GM21723 (cell line): ENCODE measurements around the gene INSYN1.

Experiments used
- ATAC-seq: cut with Tn5 transposase; IDR thresholded peaks from one replicate; pipeline ENCODE4 v1.9.1; 2021; ENCODE audit warnings: mild to moderate bottlenecking, moderate library complexity; ENCODE audit not compliant: unreplicated experiment

INSYN1 gene

DNA sequence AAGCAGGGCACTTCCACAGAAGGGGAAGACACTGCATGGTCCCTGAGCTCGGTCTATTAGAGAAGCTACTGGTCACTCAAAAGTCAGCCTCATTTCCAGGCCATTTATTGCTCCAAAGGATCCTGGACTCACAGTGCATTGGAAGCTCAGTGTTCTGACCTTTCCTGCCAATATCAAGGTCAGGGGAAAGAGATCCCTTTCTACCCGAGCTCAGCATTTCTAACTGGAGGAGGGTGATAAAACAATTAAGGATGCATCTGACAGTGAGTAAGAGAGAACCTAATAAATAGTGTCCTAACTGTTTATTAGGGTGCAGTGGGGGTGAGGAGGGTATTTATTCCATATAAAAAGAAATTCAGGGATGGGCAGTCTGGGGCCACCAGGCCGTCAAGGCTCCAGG, 26.8 kb upstream of the INSYN1 start:
- ATAC-seq = no peak

DNA sequence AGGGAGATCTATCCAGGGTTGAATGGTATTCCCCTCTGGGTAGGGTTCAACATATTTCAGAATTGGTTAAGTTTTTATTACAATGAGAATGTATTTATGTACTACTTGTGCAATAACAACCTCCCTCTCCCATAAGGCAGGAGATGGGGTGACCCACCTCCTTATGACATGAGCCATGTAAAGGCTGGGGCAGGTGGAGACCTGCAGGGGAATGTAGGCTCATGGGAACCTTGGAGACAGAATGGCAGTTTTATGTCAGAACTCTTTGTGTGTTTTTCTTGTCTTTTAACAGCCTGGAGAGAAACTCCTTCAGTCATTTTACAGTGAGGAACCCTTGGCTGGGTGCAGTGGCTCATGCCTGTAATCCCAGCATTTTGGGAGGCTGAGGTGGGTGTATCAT, 24.6 kb upstream of the INSYN1 start:
- ATAC-seq = no peak

DNA sequence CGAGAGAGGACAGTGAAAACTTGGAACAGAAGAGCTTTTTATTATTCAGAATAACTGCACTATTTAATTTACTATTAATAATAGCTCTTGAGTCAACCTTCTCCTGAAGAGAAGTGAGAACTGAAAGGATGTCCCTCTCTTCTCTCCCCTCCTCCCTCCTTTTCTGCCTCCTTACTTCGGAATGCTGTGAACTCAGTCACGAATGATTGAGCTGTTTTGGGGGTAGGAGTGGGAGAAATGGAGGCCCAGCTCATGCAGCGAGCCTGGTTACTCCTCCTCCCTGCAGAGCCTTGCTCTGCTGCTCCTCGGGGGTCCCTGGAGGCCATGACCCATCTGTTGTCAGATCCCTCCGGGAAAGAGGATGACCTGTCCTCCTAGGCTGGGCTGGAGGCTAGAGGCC, 20.3 kb upstream of the INSYN1 start:
- no peak for ATAC-seq

DNA sequence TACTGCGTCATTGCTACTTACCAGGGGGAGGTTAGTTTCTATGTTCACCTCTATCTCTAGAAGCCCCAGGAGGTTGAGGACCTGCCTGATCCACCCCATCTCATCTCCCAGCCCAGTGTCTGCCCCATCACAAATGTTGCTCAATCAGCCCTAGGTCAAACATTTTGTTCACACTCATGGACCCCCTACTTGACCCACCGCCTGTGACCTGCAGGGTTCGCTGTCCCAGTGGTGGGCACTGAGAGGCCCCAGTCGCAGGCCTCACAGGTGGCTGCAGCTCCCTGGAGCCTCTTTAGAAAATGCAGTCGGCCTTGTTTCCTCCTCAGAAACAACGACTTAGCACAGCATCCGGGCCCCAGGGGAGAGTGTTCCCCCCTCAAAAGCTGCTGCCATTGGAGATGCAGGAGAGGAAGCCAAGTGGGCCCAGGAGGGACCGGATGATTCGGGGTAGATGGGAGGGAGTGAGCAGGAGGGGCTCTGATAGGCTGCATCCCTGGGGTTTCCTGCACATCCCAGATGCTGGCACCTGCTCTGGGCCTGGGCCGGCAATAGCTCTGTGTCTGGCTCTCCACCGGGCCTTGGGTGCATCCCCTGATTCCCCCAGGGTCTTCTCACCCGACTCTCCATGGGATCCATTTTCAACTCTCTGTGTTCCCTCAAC, 18.4 kb upstream of the INSYN1 start:
- no peak for ATAC-seq

DNA sequence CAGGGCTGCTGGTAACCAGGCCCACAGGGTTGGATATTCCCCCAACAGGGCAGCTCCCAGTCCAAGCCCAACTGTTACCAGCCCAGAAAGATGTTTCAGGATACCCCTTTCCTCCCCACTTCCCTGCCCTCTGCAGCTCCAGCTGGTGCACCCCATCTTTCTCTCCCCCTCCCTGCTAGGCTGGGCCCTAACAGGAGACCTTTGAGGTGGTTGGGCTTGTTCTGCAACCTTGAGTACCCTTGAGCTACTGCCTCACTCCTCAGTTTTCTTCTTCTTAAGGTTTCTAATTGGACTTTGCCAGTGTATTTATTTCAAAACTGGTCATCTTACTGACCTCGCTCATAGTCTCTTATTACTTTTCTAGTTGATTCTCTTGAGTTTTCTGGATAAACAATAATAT, 16.9 kb upstream of the INSYN1 start:
- no peak for ATAC-seq

DNA sequence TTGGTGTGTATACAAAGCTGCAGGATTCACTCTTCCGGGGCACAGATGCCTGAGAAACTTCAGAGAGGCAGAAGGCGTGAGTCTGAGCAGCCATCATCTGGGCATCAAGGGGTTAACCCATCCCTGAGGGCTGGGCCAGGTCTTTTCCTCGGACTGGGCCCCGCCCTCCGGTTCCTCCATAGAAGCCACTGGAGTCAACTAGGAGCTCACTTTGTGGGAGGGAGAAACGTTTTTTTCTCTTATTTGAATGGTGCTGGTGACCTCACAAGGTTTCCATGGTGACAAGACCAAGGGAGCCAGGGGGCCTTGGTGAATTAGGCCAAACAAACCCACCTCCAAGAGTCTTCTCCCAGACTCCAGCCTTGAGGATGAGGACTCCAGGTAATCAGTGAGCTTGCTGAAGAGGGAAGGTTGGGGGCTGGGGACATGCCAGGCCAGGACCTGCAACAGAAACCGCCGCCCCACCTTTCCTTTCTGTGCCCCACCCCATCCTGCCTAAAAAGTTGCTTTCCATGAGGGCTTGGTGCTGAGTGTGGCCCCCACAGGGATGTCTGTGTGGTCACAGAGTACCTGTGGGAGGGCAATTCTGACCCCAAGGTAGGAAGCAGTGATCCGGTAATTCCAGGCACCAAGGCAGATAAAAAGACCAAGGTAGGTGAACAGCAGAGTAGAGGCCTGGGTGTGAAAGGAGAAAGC, 14.8 kb upstream of the INSYN1 start:
- ATAC-seq = no peak

DNA sequence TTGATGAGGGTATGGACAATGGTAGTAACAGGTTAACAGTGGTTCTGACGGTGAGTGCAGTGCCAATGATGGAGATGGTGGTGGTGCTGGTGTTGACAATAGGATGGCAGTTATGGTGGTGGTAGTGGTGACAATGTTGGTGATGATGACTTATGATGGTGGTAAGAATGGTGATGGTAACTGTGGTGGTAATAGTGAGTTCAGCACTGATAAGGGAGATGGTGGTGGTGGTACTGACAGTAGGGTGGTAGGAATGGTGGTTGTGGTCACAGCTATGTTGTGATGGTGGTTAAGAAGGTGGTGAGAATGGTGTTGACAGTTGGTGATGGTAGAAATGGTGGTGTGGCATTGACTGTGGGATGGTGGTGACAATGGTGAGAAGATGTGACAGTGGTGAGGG, 13.4 kb upstream of the INSYN1 start:
- no peak for ATAC-seq

DNA sequence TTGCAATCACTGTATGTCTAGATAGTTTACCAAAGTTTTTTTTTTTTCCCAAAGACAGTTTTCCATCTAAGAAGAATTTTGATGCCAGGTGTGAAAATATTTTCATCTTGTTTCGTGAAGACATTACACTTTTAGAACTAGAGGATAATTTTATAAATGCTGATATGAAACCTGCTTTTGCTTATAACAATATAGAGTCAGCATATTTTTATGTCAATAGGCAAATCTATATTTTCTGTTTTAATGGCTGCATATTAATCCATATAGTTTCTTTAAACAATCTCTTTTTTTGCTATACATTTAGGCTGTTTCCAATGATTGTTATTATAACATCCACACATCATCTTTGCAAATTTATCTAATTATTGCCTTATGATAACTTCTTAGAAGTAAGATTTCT, 12.6 kb upstream of the INSYN1 start:
- no peak for ATAC-seq

DNA sequence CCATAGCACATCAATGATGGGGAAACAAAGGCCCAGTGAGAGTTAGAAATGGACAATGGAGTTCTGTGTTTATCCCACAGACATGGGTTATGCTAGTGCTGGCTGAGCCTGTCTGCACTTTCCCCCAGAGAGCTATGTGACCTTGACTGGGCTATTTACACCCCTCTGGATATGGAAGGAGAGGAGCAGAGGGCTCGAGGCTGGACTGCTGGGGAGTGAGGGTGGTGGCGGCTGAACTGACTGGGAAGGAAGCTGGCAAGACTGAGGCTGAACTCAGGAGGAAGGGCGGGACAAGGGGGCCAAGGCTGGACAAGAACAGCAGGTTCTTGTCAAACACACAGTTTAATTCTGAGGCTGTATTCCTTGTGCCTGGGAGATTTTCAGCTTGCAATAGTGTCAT, 10.8 kb upstream of the INSYN1 start:
- no peak for ATAC-seq

DNA sequence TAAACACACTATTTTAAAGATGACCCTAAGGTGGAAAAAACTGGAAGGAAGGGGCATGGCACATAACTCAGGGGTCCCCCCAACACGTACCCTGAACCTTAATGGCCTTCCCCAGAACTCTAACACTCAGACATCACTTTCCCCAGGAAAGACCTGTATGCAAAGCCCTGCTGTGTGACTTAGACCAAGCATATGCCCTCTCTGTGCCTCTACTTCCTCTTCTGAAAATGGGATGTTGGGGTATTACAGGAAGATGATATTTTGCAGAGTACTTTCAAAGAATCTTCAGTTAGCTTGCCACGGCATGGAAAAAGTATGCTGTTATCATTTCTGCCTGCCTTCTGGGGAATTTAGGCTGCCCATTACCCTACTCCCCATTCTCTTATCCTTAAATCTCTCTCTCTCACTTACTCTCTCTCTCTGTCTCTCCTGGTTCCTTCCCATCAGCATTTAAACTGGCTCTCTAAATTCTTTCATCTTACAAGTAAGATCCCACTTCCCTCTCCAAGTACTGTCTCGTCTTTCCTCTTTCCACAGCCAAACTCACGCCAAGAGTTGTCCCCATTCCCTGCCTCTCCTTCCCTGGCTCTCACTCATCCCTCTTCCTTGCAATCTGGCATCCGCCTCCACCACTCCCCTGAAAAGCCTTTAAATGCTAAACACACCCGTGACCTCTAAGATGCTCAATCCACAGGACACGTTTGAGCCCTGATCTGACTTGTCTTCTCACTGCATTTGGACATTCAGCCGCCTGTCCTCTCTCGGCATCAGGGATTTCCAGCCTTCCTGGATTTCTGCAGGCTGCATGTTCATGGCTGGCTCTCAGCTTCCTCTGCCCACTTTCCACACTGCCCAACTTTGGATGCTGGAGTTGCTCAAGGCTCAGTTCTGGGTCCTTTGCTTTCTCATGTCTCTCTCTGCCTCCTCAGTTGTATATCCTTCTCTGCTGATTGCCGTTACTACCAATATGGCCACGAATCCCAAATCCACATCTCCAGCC, 7.5 kb upstream of the INSYN1 start:
- no peak for ATAC-seq

DNA sequence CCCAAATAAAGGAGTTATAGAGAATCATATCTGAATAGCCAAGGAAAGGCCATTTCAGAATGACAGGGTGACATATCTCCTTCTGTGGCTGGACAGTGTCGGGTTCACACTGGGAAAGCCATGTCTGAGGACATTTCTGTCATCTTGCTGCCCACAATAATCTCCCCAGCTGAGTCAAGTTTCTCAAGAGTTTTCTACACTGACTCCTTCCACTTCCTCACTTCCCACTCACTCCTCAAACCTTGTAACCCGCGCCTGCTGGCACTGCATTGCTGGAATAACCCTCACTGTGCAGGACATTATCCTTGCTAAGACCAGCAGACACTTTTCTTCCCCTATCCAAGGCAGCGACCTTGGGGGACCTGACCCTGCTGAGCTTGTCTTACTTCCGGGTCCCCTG, 5.3 kb upstream of the INSYN1 start:
- ATAC-seq = no peak

DNA sequence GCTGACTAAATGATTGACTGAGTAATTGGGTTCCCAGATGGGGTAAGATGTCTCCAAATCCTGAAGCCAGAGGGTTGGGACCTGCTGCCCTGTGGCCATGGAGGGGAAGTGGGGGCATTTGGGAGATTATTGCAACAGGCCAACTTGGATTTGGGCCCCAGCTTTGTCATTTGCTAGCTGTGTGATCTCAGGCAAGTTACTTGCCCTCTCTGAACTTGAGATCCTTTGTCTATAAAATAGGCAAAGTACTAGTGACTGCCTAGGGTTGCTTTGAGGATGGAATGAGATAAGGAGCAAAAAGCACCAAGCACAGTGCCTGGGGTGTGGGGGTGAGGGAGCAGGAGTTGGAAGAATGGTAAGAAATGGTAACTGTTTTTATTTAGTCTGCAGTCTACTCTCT, 4.4 kb upstream of the INSYN1 start:
- no peak for ATAC-seq

DNA sequence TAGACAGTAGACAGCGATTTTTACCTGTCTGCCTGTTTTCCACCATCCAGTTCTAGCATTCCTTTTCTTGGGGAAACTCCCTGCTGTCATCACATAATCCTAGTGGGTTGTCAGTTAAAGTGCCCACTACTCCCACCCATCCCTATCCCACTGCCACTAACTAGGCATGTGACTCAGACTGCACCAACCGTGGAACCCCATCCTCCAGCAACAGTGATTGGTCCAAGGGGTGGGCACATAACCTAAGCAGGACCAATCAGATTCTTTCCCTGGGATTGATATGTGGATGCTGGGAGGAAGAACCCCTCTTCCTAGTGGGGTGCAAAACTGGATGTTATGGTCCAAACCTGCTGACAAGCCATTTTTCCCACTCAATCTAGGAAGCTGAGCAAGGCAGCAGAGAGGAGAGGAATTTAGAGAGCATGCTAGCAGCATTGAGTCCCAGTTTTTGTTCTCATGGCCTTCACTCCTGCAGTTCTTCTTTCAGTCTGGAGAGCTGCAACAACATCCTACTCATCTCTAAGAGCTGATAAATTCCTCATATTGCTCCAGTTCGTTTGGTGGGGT, 3.9 kb upstream of the INSYN1 start:
- ATAC-seq = no peak

DNA sequence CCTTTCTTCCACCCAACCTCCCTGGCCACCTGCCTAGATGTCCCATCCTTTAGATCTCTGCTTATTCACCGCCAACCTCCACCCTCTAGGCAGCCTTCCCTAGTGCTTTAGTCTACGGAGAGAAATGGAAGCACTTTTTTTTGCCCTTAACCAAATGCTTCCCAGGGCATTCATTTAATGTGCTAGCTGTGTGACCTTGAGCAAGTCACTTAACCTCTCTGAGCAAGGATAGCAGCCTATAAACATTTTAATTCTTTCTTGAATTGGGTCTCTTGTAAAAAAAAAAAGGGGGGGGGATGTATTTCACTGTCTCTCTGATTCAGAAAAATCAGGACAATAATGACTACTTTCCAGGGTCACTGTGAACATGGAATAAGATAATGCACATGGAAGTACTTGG, 3.2 kb upstream of the INSYN1 start:
- no peak for ATAC-seq

DNA sequence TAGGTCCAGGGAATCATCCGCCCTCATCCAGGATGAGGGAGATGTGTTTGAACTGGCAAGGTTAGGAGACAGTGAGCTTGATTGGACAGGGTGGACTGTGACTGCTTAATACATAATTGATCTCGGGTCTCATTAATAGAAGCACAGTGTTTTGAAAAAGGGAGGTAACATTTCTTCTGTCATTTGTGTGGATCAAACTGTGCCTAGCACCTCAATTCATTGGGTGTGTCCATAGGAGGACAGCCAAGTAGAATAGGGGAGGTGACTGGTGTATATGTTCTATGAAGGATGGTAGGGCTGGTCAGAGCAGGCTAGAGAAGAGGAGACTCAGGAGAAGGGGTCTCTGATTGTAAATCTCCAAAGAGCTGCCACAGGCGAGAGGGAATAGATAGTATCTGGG, 2.8 kb upstream of the INSYN1 start:
- no peak for ATAC-seq

DNA sequence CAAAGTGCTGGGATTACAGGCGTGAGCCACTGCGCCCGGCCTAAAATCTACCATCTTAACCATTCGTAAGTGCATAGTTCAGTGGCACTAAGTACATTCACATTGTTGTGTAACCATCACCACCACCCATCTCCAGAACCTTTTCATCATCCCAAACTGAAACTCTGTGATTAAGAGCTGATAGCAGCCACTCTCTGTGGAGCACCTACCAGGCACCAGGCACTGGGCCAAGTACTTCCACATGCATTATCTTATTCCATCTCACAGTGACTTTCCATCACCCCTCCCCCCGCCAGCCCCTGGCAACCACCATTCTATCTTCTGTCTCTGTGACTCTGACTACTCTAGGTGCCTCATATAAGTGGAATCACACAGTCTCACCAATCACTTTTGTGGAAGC, 2.3 kb upstream of the INSYN1 start:
- ATAC-seq = no peak

DNA sequence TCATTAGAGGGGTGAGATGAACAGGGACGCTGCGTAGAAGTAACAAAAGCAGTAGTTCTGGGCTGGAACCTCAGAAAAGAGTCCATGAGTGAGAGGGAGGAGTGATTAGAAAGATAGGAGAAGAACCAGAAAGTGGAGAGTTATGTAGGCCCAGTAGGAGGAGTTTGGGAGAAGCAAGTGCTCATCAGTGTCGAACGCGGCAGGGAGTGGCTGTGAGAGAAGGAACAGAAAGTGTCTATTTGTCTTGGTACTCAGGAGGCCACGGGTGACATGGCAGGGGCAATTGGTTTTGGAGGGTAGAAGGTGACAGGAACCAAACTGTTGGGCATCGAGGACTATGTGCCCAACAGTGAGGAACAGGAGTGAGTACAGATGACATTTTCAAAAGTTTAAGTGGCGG, 1.3 kb upstream of the INSYN1 start:
- no peak for ATAC-seq

DNA sequence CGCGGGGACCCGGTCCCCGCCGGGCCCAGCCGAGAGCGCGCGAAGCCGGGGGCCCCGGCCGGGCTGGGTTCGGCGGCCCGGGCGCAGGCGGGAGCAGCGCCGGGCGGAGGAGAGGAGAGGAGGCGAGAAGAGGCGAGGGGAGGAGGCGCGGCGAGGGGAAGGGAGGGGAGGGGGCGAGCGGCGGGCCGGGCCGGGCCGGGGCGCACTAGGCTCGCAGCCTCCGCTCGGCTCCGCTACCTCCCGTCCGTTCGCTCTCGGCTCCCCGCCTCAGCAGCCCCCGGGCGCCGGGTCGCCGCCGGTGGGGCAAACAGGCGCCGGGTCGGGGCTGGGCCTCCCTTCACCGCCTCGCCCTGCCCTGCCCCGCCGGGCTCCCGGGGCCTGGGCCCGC, 351 bp downstream of the INSYN1 start:
- no peak for ATAC-seq

DNA sequence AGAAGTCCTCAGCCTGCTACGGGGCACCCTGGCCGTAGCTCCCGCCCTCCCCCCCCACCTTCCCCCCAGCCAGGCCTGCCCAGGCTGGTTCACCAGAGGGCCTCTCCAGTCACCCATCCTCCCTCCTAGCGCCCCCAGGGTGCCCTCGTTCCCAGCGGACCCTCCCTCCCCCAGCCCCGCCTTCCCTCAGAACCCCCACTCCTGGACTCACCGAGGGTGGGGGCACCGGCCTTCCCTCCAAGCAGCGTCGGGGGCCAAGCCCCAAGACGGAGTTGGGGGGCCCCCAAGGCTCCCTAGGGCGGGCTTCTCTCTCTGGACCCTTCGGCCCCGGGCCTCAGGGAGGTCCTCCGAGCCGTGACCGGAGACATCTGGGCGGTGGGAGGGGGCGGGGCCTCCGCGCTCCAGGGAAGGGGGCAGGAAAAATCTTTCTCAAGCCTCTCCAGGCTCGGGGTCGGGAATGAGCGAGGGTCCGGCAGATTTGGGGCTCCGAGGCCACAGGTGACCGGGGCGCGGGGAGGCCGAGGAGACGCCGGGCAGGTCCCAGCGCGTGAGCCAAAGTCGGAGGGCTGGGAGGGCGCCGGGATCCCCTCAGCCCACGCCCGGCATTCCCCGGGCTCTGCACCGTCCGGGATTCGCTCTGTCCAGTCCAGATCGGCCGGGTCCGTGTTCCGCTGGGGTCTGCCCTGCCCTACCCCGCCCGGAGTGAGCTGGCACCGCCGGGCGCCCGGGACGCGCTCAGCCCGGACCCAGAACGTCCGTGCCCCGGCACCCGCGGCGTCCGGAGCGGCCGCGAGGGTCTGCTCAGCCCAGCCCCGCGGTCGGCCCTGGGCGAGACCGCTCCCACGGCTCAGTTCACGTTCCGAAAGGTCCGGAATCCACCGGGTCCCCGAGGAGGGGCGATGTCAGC, 999 bp downstream of the INSYN1 start:
- ATAC-seq = no peak

DNA sequence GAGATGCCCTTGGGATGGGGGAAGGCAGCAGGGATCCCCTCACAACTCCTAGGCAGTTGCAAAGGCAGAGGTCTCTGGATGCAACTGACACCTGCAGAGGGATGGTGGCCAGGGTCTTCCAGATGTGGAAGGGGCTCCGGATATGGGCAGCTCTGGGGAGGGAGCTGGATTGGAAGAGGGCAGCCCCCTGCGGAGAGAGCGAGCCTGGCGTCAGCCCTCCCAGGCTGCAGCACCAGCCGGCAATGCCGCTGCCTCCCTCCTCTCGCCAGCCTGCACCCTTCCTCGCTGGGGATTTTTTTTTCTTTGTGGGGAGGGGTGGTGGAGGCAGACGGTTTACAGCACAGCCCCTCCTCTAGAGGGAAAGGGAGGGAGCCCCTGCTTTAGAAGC, 1.6 kb downstream of the INSYN1 start:
- no peak for ATAC-seq
